ENCODE measurements around the gene THAP5. TPM values are rescaled to one million over a fixed set of nuclear protein-coding genes. Genes with fewer than 3 reads are reported as not detected.
"Not testable (repeated sequence)": the region's sequence is repeated elsewhere in the genome, so short reads cannot be mapped to it uniquely, and the experiment has no call there.

THAP5 gene
- total RNA-seq, 4 donors from 2014 or later: 30.8 to 41.7 (median 36.2) TPM

DNA sequence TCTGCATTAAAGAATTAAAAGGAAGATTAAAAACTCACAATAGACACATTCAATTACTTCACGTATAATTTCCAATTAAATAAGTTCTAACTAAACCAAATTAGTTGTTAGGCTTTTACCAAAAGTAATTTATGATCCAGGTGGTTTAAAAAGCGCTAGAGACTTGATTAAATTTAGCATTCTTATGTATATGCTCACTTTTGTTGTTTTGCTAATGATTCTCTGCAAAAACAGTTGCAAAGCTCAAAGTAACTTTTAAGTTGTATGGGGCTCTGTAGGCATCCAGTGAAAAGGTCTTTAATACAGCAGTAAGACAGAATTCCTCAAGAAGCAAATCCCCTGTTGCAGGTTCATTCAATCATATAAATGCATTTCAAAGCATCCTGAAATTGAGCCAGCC lies 28.0 kb downstream of the THAP5 start:
- ATAC-seq: no peak
- no peak for TF ChIP-seq POLR2AphosphoS5 (IDR thresholded peaks at IDR 0.05)
- TF ChIP-seq, protein P1, sequence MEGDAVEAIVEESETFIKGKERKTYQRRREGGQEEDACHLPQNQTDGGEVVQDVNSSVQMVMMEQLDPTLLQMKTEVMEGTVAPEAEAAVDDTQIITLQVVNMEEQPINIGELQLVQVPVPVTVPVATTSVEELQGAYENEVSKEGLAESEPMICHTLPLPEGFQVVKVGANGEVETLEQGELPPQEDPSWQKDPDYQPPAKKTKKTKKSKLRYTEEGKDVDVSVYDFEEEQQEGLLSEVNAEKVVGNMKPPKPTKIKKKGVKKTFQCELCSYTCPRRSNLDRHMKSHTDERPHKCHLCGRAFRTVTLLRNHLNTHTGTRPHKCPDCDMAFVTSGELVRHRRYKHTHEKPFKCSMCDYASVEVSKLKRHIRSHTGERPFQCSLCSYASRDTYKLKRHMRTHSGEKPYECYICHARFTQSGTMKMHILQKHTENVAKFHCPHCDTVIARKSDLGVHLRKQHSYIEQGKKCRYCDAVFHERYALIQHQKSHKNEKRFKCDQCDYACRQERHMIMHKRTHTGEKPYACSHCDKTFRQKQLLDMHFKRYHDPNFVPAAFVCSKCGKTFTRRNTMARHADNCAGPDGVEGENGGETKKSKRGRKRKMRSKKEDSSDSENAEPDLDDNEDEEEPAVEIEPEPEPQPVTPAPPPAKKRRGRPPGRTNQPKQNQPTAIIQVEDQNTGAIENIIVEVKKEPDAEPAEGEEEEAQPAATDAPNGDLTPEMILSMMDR (IDR thresholded peaks at IDR 0.05): no peak
- 50 to 64% methylated on average over 2 of the region's 2 CpGs for WGBS, 2 donors (ENCODE audit: low coverage in 1 of 2)

DNA sequence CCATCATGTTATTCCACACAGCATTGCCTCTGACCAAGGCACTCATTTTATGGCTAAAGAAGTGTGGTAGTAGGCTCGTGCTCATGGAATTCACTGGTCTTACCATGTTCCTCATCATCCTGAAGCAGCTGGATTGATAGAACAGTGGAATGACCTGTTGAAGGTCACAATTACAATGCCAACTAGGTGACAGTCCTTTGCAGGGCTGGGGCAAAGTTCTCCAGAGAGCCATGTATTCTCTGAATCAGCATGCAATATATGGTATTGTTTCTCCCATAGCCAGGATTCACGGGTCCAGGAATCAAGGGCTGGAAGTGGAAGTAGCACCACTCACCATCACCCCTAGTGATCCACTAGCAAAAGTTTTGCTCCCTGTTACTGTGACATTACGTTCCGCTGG lies 30.8 kb downstream of the THAP5 start:
- H3K9me3 ChIP-seq, ATAC-seq, H3K27me3 ChIP-seq, H3K4me3 ChIP-seq, H3K27ac ChIP-seq, H3K4me1 ChIP-seq, H3K36me3 ChIP-seq: not testable (repeated sequence)
- WGBS, 2 donors (ENCODE audit: low coverage in 1 of 2): 84 to 100% methylated on average over 1 to 4 of the region's 4 CpGs

More for the DNA sequence above, 28.0 kb downstream of the THAP5 start:
- H3K4me1 ChIP-seq: no peaks in the 10 kb centered on the region
- no peaks in the 10 kb centered on the region for H3K27me3 ChIP-seq
- H3K36me3 ChIP-seq: no peaks in the 10 kb centered on the region
- no peak overlapping the region for H3K4me3 ChIP-seq
- no peaks in the 10 kb centered on the region for H3K9me3 ChIP-seq
- H3K27ac ChIP-seq: no peak overlapping the region

DNA sequence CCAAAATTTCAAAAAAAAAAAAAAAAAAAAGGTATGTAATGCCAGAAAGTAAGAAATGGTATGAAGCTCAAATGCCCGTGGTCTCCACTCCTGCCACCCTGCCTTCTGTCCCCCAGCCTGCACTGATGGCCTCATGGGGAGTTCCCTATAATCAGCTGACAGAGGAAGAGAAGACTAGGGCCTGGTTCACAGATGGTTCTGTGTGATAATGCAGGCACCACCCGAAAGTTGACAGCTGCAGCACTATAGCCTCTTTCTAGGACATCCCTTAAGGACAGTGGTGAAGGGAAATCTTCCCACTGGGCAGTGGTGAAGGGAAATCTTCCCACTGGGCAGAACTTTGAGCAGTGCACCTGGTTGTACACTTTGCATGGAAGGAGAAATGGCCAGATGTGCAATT lies 31.3 kb downstream of the THAP5 start:
- not testable (repeated sequence) for H3K4me1 ChIP-seq, ATAC-seq, H3K36me3 ChIP-seq, H3K27me3 ChIP-seq, H3K27ac ChIP-seq, H3K9me3 ChIP-seq, H3K4me3 ChIP-seq
- WGBS, 2 donors (ENCODE audit: low coverage in 1 of 2): 42 to 83% methylated on average over 2 of the region's 2 CpGs

DNA sequence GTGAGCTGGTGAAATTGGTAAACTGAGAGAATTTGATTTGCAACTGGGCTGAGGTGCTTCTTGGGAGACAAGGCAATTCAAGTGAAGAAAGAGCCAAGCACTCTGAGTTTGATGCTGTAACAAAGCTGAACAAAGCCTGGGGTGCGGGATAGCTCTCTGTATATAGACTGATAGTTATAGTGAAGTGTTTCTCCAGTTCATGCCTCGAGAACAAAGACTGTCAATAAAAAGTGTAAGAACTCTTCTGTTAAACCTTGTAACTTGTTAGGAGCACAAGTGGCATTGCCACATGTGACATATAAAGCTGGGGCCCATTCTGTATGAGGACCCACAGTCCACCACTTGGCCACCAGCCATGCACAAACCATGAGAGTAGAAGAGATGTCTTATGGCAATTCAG lies 32.3 kb downstream of the THAP5 start:
- 70 to 78% methylated on average over 2 of the region's 2 CpGs for WGBS, 2 donors (ENCODE audit: low coverage in 1 of 2)
- H3K27ac ChIP-seq: no peak overlapping the region
- no peaks in the 10 kb centered on the region for H3K36me3 ChIP-seq
- no peak for ATAC-seq
- H3K4me3 ChIP-seq: no peak overlapping the region
- no peaks in the 10 kb centered on the region for H3K4me1 ChIP-seq
- TF ChIP-seq EP300 (IDR thresholded peaks at IDR 0.05): no peak
- no peak for TF ChIP-seq POLR2A (IDR thresholded peaks at IDR 0.05)
- TF ChIP-seq POLR2AphosphoS5 (IDR thresholded peaks at IDR 0.05): no peak
- TF ChIP-seq, protein P1 (IDR thresholded peaks at IDR 0.05): no peak
- no peaks in the 10 kb centered on the region for H3K9me3 ChIP-seq
- H3K27me3 ChIP-seq: no peaks in the 10 kb centered on the region

DNA sequence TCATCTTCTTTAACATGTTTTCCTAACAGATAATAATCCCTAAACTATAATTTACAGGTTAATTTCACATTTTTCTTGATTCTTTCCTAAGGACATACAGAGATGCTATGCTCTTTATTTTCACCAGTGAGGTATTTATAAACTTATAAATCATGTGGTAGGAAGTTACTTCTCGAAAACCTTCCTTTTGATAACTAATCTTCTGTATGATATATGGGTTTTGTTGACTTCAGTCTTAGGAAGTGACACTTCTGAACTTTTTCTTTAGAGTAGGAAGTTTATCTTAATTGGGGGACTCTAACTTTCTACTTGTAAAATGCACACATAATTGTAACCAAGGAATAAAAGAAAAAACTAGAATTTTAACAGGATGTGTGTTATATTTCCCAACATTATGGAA lies 33.8 kb downstream of the THAP5 start:
- H3K27me3 ChIP-seq: no peaks in the 10 kb centered on the region
- WGBS, 2 donors (ENCODE audit: low coverage in 1 of 2): 53 to 60% methylated on average over 1 of the region's 1 CpG
- no peak overlapping the region for H3K4me3 ChIP-seq
- no peak for ATAC-seq
- H3K27ac ChIP-seq: no peak overlapping the region
- no peaks in the 10 kb centered on the region for H3K9me3 ChIP-seq
- no peaks in the 10 kb centered on the region for H3K4me1 ChIP-seq
- H3K36me3 ChIP-seq: no peaks in the 10 kb centered on the region
- TF ChIP-seq POLR2A (IDR thresholded peaks at IDR 0.05) (no peak), POLR2AphosphoS5 (IDR thresholded peaks at IDR 0.05) (no peak)
- TF ChIP-seq, protein P1 (IDR thresholded peaks at IDR 0.05): no peak

DNA sequence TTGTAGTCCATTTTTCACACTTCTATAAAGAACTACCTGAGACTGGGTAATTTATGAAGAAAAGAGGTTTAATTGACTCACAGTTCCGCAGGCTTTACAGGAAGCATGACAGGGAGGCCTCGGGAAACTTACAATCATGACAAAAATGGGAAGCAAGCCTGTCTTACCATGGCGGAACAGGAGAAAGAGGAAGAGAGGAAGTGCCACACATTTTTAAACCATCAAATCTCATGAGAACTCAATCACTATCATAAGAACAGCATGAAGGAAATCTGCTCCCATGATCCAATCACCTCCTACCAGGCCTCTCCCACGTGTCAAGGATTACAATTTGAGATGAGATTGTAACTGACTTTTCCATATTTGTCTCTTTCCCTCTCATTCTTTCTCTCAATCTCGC lies 34.2 kb downstream of the THAP5 start:
- ATAC-seq: no peak
- Histone ChIP-seq H3K4me3 (no peak overlapping the region), H3K36me3 (no peaks in the 10 kb centered on the region), H3K9me3 (no peaks in the 10 kb centered on the region), H3K27me3 (no peaks in the 10 kb centered on the region), H3K27ac (no peak overlapping the region), H3K4me1 (no peaks in the 10 kb centered on the region)
- TF ChIP-seq POLR2A (IDR thresholded peaks at IDR 0.05) (no peak), POLR2AphosphoS5 (IDR thresholded peaks at IDR 0.05) (no peak), EP300 (IDR thresholded peaks at IDR 0.05) (no peak)
- TF ChIP-seq, protein P1 (IDR thresholded peaks at IDR 0.05): no peak
- 80 to 83% methylated on average over 5 of the region's 5 CpGs for WGBS, 2 donors (ENCODE audit: low coverage in 1 of 2)

Data from gastroesophageal sphincter (tissue), 4 donors.